HepG2 (cell line): ENCODE data around the gene SUN5. TPM values are rescaled to one million over a fixed set of nuclear protein-coding genes. Genes with fewer than 3 reads are reported as not detected.
A peak's percentile ranks its signal among the peaks of the same experiment; 100 is the strongest.

Experiments
- ATAC-seq: fragments of 200-7000 bp; cut with Tn5 transposase; 3 replicates; pipeline ENCODE4 v1.9.1; 2020; ENCODE audit warnings: mild to moderate bottlenecking, moderate library complexity
- BruUV-seq: library from RNA; stranded (reverse); fragments of 400-500 nt; replicated peaks from 2 replicates; lab custom pipeline; 2021; lab: Mats Ljungman, UMichigan
- CTCF ChIA-PET: fragments of 300-600 bp; formaldehyde crosslinking; extraction: SDS; loops from one replicate; lab custom pipeline; 2021; ENCODE audit warnings: low total read pairs, inconsistent platforms, low intra/inter-chr PET ratio; lab: Yijun Ruan, JAX
- POLR2A ChIA-PET: fragments of 350-600 bp; sonication (Branson Sonifier 250); formaldehyde crosslinking; loops from one replicate; lab custom pipeline; 2020; ENCODE audit warnings: antibody characterized with exemption, inconsistent platforms; lab: Yijun Ruan, JAX
- DNase-seq: peaks from one replicate; pipeline ENCODE4 v3.0.0-alpha.2; 2015; ENCODE audit warnings: low spot score
- FAIRE-seq: peaks from 3 replicates; lab custom pipeline; 2011; peaks lifted over from hg19 to GRCh38; lab: Jason Lieb, UNC
- H2AFZ ChIP-seq: one replicate; pipeline ENCODE4 v1.6.1; 2011; ENCODE audit warnings: low read length, inconsistent platforms
- H3K27ac ChIP-seq: fragments of 300-600 bp; 3 replicates; pipeline ENCODE4 v1.8.0; 2011; ENCODE audit warnings: mixed run types, mild to moderate bottlenecking, mixed read lengths, low read length, inconsistent platforms; ENCODE audit not compliant: insufficient read depth; ENCODE audit errors: extremely low read length
- H3K27me3 ChIP-seq, 2 experiments: fragments of 200-600 bp in 1 of 2; 2 replicates in 1 of 2; 3 replicates in 1 of 2; pipeline versions ENCODE4 v1.6.0 to v1.8.0; 2011; ENCODE audit warnings: low read length in 2 of 2, mild to moderate bottlenecking in 2 of 2, moderate library complexity in 2 of 2, inconsistent platforms in 1 of 2; ENCODE audit not compliant: insufficient read depth in 2 of 2, control insufficient read depth in 1 of 2
- H3K36me3 ChIP-seq, 2 experiments: fragments of 200-600 bp in 1 of 2; replicated peaks in 1 of 2; 2 replicates in 1 of 2; 3 replicates in 1 of 2; pipeline versions ENCODE4 v1.5.1 to v1.8.0; 2011; ENCODE audit warnings: low read length in 2 of 2, inconsistent platforms in 1 of 2; ENCODE audit not compliant: insufficient read depth in 2 of 2, control insufficient read depth in 1 of 2
- H3K4me1 ChIP-seq: 2 replicates; pipeline ENCODE4 v1.5.1; 2012; ENCODE audit warnings: low read length, inconsistent platforms; ENCODE audit not compliant: insufficient read depth
- H3K4me2 ChIP-seq: 2 replicates; pipeline ENCODE4 v1.6.0; 2011; ENCODE audit warnings: low read depth, low read length, inconsistent platforms
- H3K4me3 ChIP-seq, 3 experiments: fragments of 200-600 bp in 1 of 3; sonication (generic), shearing (Covaris generic) in 1 of 3; replicated peaks in 1 of 3; 2 replicates each; pipeline ENCODE4 v1.5.1; 2011 to 2016; ENCODE audit warnings: low read length in 3 of 3, inconsistent platforms in 2 of 3, low read depth in 2 of 3, mild to moderate bottlenecking in 2 of 3, control low read depth in 1 of 3, mixed read lengths in 1 of 3; ENCODE audit not compliant: insufficient read depth in 1 of 3
- H3K79me2 ChIP-seq: one replicate; pipeline ENCODE4 v1.6.1; 2011; ENCODE audit warnings: low read length, inconsistent platforms; ENCODE audit not compliant: insufficient read depth
- H3K9ac ChIP-seq: 2 replicates; pipeline ENCODE4 v1.6.0; 2011; ENCODE audit warnings: mild to moderate bottlenecking, low read depth, low read length, inconsistent platforms; ENCODE audit not compliant: insufficient read depth
- H3K9me3 ChIP-seq: 2 replicates; pipeline ENCODE4 v1.5.1; 2012; ENCODE audit warnings: mild to moderate bottlenecking, low read length
- H4K20me1 ChIP-seq: 2 replicates; pipeline ENCODE4 v1.6.0; 2011; ENCODE audit warnings: inconsistent platforms, mild to moderate bottlenecking, low read length, moderate library complexity; ENCODE audit not compliant: insufficient read depth
- ATF7-NPFF ChIP-seq: sonication (generic); formaldehyde crosslinking; IDR thresholded peaks from 2 replicates; pipeline ENCODE4 v1.8.1; 2023; ENCODE audit warnings: mild to moderate bottlenecking, low read depth, missing genetic modification reagents, moderate library complexity
- KDM2A ChIP-seq: sonication (generic); formaldehyde crosslinking; IDR thresholded peaks from 2 replicates; pipeline ENCODE4 v1.4.0; 2020; ENCODE audit warnings: low read depth, missing genetic modification reagents, borderline replicate concordance
- NR2C2 ChIP-seq: sonication (generic); formaldehyde crosslinking; IDR thresholded peaks from 2 replicates; pipeline ENCODE4 v1.4.0; 2020; ENCODE audit warnings: missing genetic modification reagents, mild to moderate bottlenecking, moderate library complexity, borderline replicate concordance
- POLR2G ChIP-seq: fragments of 200-400 bp; formaldehyde crosslinking; IDR thresholded peaks from 2 replicates; pipeline ENCODE4 v1.6.1; 2018; ENCODE audit warnings: mild to moderate bottlenecking, low read depth, low read length, moderate library complexity
- SMC3 ChIP-seq: IDR thresholded peaks from 2 replicates; pipeline ENCODE4 v1.6.1; 2011; ENCODE audit warnings: low read length, improper control_type of control experiment
- TBX2 ChIP-seq: sonication (generic); formaldehyde crosslinking; IDR thresholded peaks from 2 replicates; pipeline ENCODE4 v1.5.0; 2020; ENCODE audit warnings: missing genetic modification reagents, mild to moderate bottlenecking, borderline replicate concordance
- ZFP1 ChIP-seq: IDR thresholded peaks from 2 replicates; pipeline ENCODE4 v1.6.1; 2016
- ZFP82 ChIP-seq: sonication (generic); formaldehyde crosslinking; IDR thresholded peaks from 2 replicates; pipeline ENCODE4 v1.5.1; 2020; ENCODE audit warnings: mild to moderate bottlenecking, missing genetic modification reagents, borderline replicate concordance
- ZNF263 ChIP-seq: sonication (generic); formaldehyde crosslinking; IDR thresholded peaks from 2 replicates; pipeline ENCODE4 v1.4.0; 2020; ENCODE audit warnings: missing genetic modification reagents
- ZNF788 ChIP-seq: sonication (generic); formaldehyde crosslinking; IDR thresholded peaks from 2 replicates; pipeline ENCODE4 v1.5.0; 2020; ENCODE audit warnings: mild to moderate bottlenecking, missing genetic modification reagents, borderline replicate concordance
- ZSCAN29 ChIP-seq: sonication (generic); formaldehyde crosslinking; conservative IDR thresholded peaks from 2 replicates; pipeline ENCODE4 v1.4.0; 2020; ENCODE audit warnings: mild to moderate bottlenecking, missing genetic modification reagents
- WGBS: methylation state at CpG from one replicate; pipeline ENCODE4 v1.1.6; 2017; ENCODE audit warnings: low lambda C conversion rate; 5-methylcytosine and 5-hydroxymethylcytosine counted together
- in situ Hi-C: cut with HindIII; loops from 2 replicates; pipeline ENCODE4 v1.10.0; 2017; ENCODE audit warnings: low pct_unique_long_range_greater_than_20kb; ENCODE audit not compliant: extremely low pct_ligation_motif_present
- intact Hi-C: fragments of 100-400 bp; cut with micrococcal nuclease; formaldehyde crosslinking; loops from one replicate; pipeline ENCODE4 v1.10.0; 2022; ENCODE audit not compliant: unreplicated experiment
- polyA plus RNA-seq, 8 experiments: library from polyadenylated mRNA; depleted of rRNA in 3 of 8; stranded (reverse) in 7 of 8; unstranded in 1 of 8; fragments of >200 nt; fragmentation: Illumina TruSeq in 4 of 8; extraction: Trizol in 4 of 8; gene quantifications; 2 replicates each; pipeline versions ENCODE4 v1.2.1 to v1.2.3, GENCODE V29; 2011 to 2016; ENCODE audit warnings: low read depth in 4 of 8, missing spikeins in 1 of 8, mixed read lengths in 1 of 8; ENCODE audit not compliant: insufficient read depth in 1 of 8
- total RNA-seq, 5 experiments: library from RNA; depleted of rRNA; stranded (reverse); fragments of >200 nt; fragmentation: Illumina TruSeq; extraction: Trizol; gene quantifications; 2 replicates each; pipeline ENCODE4 v1.2.3, GENCODE V29; 2016; ENCODE audit warnings: low read depth in 1 of 5
- TF ChIP-seq, protein P1 (sequence below): sonication (generic); formaldehyde crosslinking; IDR thresholded peaks from 2 replicates; pipeline ENCODE4 v1.8.0; 2022; ENCODE audit warnings: mild to moderate bottlenecking, missing genetic modification reagents, moderate library complexity
- TF ChIP-seq, protein P2 (sequence below): sonication (generic); formaldehyde crosslinking; IDR thresholded peaks from 2 replicates; pipeline ENCODE4 v1.4.0; 2020; ENCODE audit warnings: missing genetic modification reagents, borderline replicate concordance
- TF ChIP-seq, protein P3 (sequence below): sonication (generic); formaldehyde crosslinking; IDR thresholded peaks from 2 replicates; pipeline ENCODE4 v1.8.1; 2023; ENCODE audit warnings: mild to moderate bottlenecking, inconsistent platforms, moderate library complexity, missing genetic modification reagents, borderline replicate concordance
- TF ChIP-seq, protein P4 (sequence below): IDR thresholded peaks from 2 replicates; pipeline ENCODE4 v1.6.1; 2016

SUN5 gene
- total and polyA plus RNA-seq, 2 of the 13 experiments (the other 11 are each of a cell fraction or from before 2014, with no cell fraction given), result not detected

DNA sequence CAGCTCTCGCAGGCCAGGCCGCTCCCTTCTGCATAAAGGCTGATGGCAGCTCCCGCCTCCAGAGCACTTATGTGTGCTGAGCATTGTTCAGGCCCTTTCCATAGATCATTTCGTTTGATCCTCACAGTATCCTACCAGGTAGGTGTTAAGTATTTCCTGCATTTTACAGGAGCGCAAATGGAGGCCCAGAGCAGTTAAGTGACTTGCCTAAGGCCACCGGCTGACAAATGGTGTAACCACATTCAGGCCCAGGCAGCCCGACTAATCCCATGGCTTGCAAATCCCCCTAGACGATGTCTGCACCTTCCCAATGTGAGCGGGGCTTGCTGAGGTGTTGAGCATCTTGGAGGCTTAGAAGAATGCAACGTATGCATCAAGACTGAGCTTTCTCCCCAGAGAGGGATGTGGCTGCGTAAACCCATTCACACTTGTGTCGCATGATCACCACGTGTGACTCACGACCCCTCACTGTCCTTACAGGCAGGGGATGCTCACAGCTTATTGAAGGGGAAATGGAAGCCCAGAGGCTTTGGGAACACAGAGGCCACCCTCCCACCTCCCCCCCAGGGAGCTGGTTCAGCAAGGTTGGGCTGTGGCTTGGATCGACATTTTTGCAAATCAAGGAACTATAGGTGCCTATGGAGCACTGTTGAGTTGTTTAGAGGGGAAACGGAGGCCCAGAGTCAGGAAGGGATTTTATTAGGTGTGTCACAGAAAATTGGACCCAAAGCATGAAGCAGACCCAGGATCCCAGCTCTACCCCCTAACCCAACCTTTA is 10.3 kb upstream of the SUN5 start:
- FAIRE-seq, result no peak
- H3K36me3 ChIP-seq, result peaks cover 59 to 92% of the 10 kb centered on the region in 2 experiments
- no peak overlapping the region for H3K4me2 ChIP-seq
- BruUV-seq, result no TSS peak
- H3K9ac ChIP-seq, result no peak overlapping the region
- peaks cover 16% of the 10 kb centered on the region for H3K79me2 ChIP-seq
- intact Hi-C loops, result no loop called here
- no peak overlapping the region for H2AFZ ChIP-seq
- no peak overlapping the region for H3K4me3 ChIP-seq
- ChIA-PET POLR2A (interaction anchor here (0.8 kb wide), 1 partner anchor 9 kb away, joined by 3 read pairs; no protein-coding TSS in a partner anchor), CTCF (no interaction called here)
- no peak overlapping the region for H3K27ac ChIP-seq
- no peaks in the 10 kb centered on the region for H3K9me3 ChIP-seq
- no peak for ATAC-seq
- in situ Hi-C loops, result no loop called here
- no peak for DNase-seq
- H3K4me1 ChIP-seq, result peaks cover 38% of the 10 kb centered on the region
- peaks cover 8% of the 10 kb centered on the region; the same call in 1 of the 2 replicates for H4K20me1 ChIP-seq
- no peaks in the 10 kb centered on the region for H3K27me3 ChIP-seq
- WGBS, result 94% methylated on average over 16 of the region's 16 CpGs
- TF ChIP-seq KDM2A (CRISPR knock-in tag), result 0 out of 2 replicates have a peak, but pooled peaks have one; percentile 19
- TF ChIP-seq, protein P1, sequence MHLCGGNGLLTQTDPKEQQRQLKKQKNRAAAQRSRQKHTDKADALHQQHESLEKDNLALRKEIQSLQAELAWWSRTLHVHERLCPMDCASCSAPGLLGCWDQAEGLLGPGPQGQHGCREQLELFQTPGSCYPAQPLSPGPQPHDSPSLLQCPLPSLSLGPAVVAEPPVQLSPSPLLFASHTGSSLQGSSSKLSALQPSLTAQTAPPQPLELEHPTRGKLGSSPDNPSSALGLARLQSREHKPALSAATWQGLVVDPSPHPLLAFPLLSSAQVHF, result 0 out of 2 replicates have a peak, but pooled peaks have one; percentile 26
- no peak for TF ChIP-seq ZFP1
- TF ChIP-seq, protein P2, sequence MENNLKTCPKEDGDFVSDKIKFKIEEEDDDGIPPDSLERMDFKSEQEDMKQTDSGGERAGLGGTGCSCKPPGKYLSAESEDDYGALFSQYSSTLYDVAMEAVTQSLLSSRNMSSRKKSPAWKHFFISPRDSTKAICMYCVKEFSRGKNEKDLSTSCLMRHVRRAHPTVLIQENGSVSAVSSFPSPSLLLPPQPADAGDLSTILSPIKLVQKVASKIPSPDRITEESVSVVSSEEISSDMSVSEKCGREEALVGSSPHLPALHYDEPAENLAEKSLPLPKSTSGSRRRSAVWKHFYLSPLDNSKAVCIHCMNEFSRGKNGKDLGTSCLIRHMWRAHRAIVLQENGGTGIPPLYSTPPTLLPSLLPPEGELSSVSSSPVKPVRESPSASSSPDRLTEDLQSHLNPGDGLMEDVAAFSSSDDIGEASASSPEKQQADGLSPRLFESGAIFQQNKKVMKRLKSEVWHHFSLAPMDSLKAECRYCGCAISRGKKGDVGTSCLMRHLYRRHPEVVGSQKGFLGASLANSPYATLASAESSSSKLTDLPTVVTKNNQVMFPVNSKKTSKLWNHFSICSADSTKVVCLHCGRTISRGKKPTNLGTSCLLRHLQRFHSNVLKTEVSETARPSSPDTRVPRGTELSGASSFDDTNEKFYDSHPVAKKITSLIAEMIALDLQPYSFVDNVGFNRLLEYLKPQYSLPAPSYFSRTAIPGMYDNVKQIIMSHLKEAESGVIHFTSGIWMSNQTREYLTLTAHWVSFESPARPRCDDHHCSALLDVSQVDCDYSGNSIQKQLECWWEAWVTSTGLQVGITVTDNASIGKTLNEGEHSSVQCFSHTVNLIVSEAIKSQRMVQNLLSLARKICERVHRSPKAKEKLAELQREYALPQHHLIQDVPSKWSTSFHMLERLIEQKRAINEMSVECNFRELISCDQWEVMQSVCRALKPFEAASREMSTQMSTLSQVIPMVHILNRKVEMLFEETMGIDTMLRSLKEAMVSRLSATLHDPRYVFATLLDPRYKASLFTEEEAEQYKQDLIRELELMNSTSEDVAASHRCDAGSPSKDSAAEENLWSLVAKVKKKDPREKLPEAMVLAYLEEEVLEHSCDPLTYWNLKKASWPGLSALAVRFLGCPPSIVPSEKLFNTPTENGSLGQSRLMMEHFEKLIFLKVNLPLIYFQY, result no peak
- 0 out of 2 replicates have a peak, but pooled peaks have one; percentile 27 for TF ChIP-seq ATF7-NPFF (CRISPR knock-in tag)
- TF ChIP-seq NR2C2 (CRISPR knock-in tag), result no peak
- TF ChIP-seq ZSCAN29 (CRISPR knock-in tag), result no peak
- no peak for TF ChIP-seq SMC3
- TF ChIP-seq ZFP82 (CRISPR knock-in tag), result no peak
- TF ChIP-seq ZNF788 (CRISPR knock-in tag), result peak; percentile 54; the same call in 1 of the 2 replicates
- TF ChIP-seq ZNF263 (CRISPR knock-in tag), result peak; percentile 39; the same call in 1 of the 2 replicates
- 0 out of 2 replicates have a peak, but pooled peaks have one; percentile 12 for TF ChIP-seq TBX2
- TF ChIP-seq, protein P3, sequence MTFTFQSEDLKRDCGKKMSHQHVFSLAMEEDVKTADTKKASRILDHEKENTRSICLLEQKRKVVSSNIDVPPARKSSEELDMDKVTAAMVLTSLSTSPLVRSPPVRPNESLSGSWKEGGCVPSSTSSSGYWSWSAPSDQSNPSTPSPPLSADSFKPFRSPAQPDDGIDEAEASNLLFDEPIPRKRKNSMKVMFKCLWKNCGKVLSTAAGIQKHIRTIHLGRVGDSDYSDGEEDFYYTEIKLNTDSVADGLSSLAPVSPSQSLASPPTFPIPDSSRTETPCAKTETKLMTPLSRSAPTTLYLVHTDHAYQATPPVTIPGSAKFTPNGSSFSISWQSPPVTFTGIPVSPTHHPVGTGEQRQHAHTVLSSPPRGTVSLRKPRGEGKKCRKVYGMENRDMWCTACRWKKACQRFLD (CRISPR knock-in tag), result no peak
- peak; percentile 62 for TF ChIP-seq POLR2G
- TF ChIP-seq, protein P4, sequence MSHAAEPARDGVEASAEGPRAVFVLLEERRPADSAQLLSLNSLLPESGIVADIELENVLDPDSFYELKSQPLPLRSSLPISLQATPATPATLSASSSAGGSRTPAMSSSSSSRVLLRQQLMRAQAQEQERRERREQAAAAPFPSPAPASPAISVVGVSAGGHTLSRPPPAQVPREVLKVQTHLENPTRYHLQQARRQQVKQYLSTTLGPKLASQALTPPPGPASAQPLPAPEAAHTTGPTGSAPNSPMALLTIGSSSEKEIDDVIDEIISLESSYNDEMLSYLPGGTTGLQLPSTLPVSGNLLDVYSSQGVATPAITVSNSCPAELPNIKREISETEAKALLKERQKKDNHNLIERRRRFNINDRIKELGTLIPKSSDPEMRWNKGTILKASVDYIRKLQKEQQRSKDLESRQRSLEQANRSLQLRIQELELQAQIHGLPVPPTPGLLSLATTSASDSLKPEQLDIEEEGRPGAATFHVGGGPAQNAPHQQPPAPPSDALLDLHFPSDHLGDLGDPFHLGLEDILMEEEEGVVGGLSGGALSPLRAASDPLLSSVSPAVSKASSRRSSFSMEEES (CRISPR knock-in tag), result no peak
